Tibial artery (tissue), 4 donors: ENCODE data around the gene CCR6.

Experiments used
- DNase-seq, 2 donors: peaks; one replicate each; pipeline ENCODE4 v3.0.0-alpha.2; 2019
- H3K27ac ChIP-seq, 2 donors: fragments of 200-600 bp; sonication (generic) in 1 of 2; 1 replicate in 1 of 2; 2 replicates in 1 of 2; pipeline ENCODE4 v1.5.1; 2018 to 2019; ENCODE audit warnings: mild to moderate bottlenecking in 1 of 2
- H3K27me3 ChIP-seq, 2 donors: fragments of 200-600 bp; sonication (generic) in 1 of 2; one replicate each; pipeline versions ENCODE4 v1.5.1 to v1.6.0; 2016 to 2019
- H3K36me3 ChIP-seq, 3 donors: fragments of 200-600 bp; sonication (generic) in 2 of 3; one replicate each; pipeline ENCODE4 v1.5.1; 2016 to 2019; ENCODE audit warnings: mild to moderate bottlenecking in 2 of 3
- H3K4me1 ChIP-seq, 4 donors: fragments of 200-600 bp; sonication (generic) in 2 of 4; 1 replicate in 3 of 4; 2 replicates in 1 of 4; pipeline ENCODE4 v1.5.1; 2016 to 2019
- H3K4me3 ChIP-seq, 2 donors: fragments of 200-600 bp; sonication (generic) in 1 of 2; 1 replicate in 1 of 2; 2 replicates in 1 of 2; pipeline ENCODE4 v1.5.1; 2018 to 2019; ENCODE audit warnings: mild to moderate bottlenecking in 2 of 2
- H3K9me3 ChIP-seq, 3 donors: fragments of 200-600 bp; sonication (generic) in 1 of 3; one replicate each; pipeline ENCODE4 v1.5.1; 2016 to 2019
- CTCF ChIP-seq, 2 experiments: fragments of 200-600 bp in 1 of 2; fragments of 450-650 bp in 1 of 2; IDR thresholded peaks; one replicate each; pipeline ENCODE4 v1.5.1; 2017 to 2019; ENCODE audit warnings: antibody characterized with exemption in 2 of 2, mild to moderate bottlenecking in 1 of 2, moderate library complexity in 1 of 2
- intact Hi-C: fragments of 100-400 bp; cut with DNase I; formaldehyde crosslinking; loops from one replicate; pipeline ENCODE4 v1.15.0; 2023; ENCODE audit warnings: low total_unique reads

Gene CCR6

GRCh38 chr6:167146977-167147376 is 24.1 kb downstream of the CCR6 start:
- no peaks in the 10 kb centered on the region for H3K36me3 ChIP-seq
- TF ChIP-seq CTCF (IDR thresholded peaks at IDR 0.05): no peak
- no peaks in the 10 kb centered on the region for H3K9me3 ChIP-seq
- peaks cover 0 to 30% of the 10 kb centered on the region in 2 donors for H3K27me3 ChIP-seq
- no peak overlapping the region for H3K4me3 ChIP-seq
- intact Hi-C loops: no loop called here
- no peak overlapping the region for H3K27ac ChIP-seq
- no peaks in the 10 kb centered on the region for H3K4me1 ChIP-seq
- no peak for DNase-seq

- Histone ChIP-seq H3K9me3 (no peaks in the 10 kb centered on the region), H3K36me3 (no peaks in the 10 kb centered on the region), H3K27me3 (peaks cover 0 to 30% of the 10 kb centered on the region in 2 donors), H3K4me3 (no peak overlapping the region), H3K4me1 (peaks cover 0 to 6% (median 0%) of the 10 kb centered on the region in 4 donors), H3K27ac (no peak overlapping the region)
- TF ChIP-seq CTCF (IDR thresholded peaks at IDR 0.05): no peak
- no peak for DNase-seq
- intact Hi-C loops: no loop called here
These were observed 25.1 kb downstream of the CCR6 start for GRCh38 chr6:167148021-167148420.

GRCh38 chr6:167148997-167149396 is 26.1 kb downstream of the CCR6 start:
- intact Hi-C loops: no loop called here
- no peak for TF ChIP-seq CTCF (IDR thresholded peaks at IDR 0.05)
- Histone ChIP-seq H3K9me3 (no peaks in the 10 kb centered on the region), H3K27ac (no peak overlapping the region), H3K27me3 (peaks cover 0 to 30% of the 10 kb centered on the region in 2 donors), H3K36me3 (no peaks in the 10 kb centered on the region), H3K4me3 (no peak overlapping the region), H3K4me1 (peaks cover 0 to 9% (median 0%) of the 10 kb centered on the region in 4 donors)
- no peak for DNase-seq

GRCh38 chr6:167150941-167151549 is 28.1 kb downstream of the CCR6 start:
- intact Hi-C loops: no loop called here
- Histone ChIP-seq H3K9me3 (no peaks in the 10 kb centered on the region), H3K36me3 (no peaks in the 10 kb centered on the region), H3K27ac (no peak overlapping the region), H3K4me1 (peaks cover 0 to 9% (median 0%) of the 10 kb centered on the region in 4 donors), H3K4me3 (no peak overlapping the region), H3K27me3 (peaks cover 0 to 21% of the 10 kb centered on the region in 2 donors)
- no peak for TF ChIP-seq CTCF (IDR thresholded peaks at IDR 0.05)
- DNase-seq: no peak

GRCh38 chr6:167151648-167152047 is 28.8 kb downstream of the CCR6 start:
- H3K27ac ChIP-seq: no peak overlapping the region
- DNase-seq: no peak
- H3K9me3 ChIP-seq: no peaks in the 10 kb centered on the region
- H3K27me3 ChIP-seq: peaks cover 0 to 19% of the 10 kb centered on the region in 2 donors
- no peak for TF ChIP-seq CTCF (IDR thresholded peaks at IDR 0.05)
- H3K36me3 ChIP-seq: no peaks in the 10 kb centered on the region
- intact Hi-C loops: no loop called here
- H3K4me3 ChIP-seq: no peak overlapping the region
- peaks cover 0 to 9% (median 0%) of the 10 kb centered on the region in 4 donors for H3K4me1 ChIP-seq
